OCI-LY1 (cell line): ENCODE results near the gene TCL1B.

ENCODE experiments used
- H2AFZ ChIP-seq: fragments of 200-600 bp; sonication (generic), shearing (Covaris generic); 2 replicates; pipeline ENCODE4 v1.6.0; 2014; ENCODE audit warnings: antibody characterized with exemption, mild to moderate bottlenecking, low read length
- H3F3A ChIP-seq: fragments of 200-600 bp; sonication (generic), shearing (Covaris generic); 2 replicates; pipeline ENCODE4 v1.6.0; 2014; ENCODE audit warnings: mild to moderate bottlenecking, antibody characterized with exemption, low read length, moderate library complexity; ENCODE audit not compliant: insufficient read depth
- H3K27ac ChIP-seq: fragments of 200-600 bp; sonication (generic); 2 replicates; pipeline ENCODE4 v1.5.1; 2014; ENCODE audit warnings: low read length, mixed run types, mild to moderate bottlenecking, low read depth; ENCODE audit not compliant: poor library complexity, severe bottlenecking
- H3K27me3 ChIP-seq: fragments of 200-600 bp; sonication (generic); 2 replicates; pipeline ENCODE4 v1.6.0; 2014; ENCODE audit warnings: antibody characterized with exemption, mild to moderate bottlenecking, low read length, moderate library complexity; ENCODE audit not compliant: insufficient read depth
- H3K36me3 ChIP-seq: fragments of 200-600 bp; sonication (generic); 2 replicates; pipeline ENCODE4 v1.6.1; 2014; ENCODE audit warnings: mild to moderate bottlenecking, antibody characterized with exemption, low read length, moderate library complexity, mixed read lengths; ENCODE audit not compliant: insufficient read depth
- H3K4me1 ChIP-seq: fragments of 200-600 bp; sonication (generic); 2 replicates; pipeline ENCODE4 v1.5.1; 2014; ENCODE audit warnings: mild to moderate bottlenecking, low read length, moderate library complexity; ENCODE audit not compliant: insufficient read depth, severe bottlenecking
- H3K4me2 ChIP-seq: fragments of 200-600 bp; sonication (generic), shearing (Covaris generic); 2 replicates; pipeline ENCODE4 v1.6.1; 2014; ENCODE audit warnings: low read length
- H3K4me3 ChIP-seq: fragments of 200-600 bp; sonication (generic); 2 replicates; pipeline ENCODE4 v1.5.1; 2014; ENCODE audit warnings: low read length, low read depth, mild to moderate bottlenecking, mixed read lengths; ENCODE audit not compliant: poor library complexity, severe bottlenecking
- H3K79me2 ChIP-seq: fragments of 200-600 bp; shearing (Covaris generic); 2 replicates; pipeline ENCODE4 v1.6.1; 2016; ENCODE audit warnings: mixed run types, low read length, mixed read lengths; ENCODE audit not compliant: insufficient read depth
- H3K9ac ChIP-seq: fragments of 200-600 bp; sonication (generic), shearing (Covaris generic); 2 replicates; pipeline ENCODE4 v1.6.1; 2014; ENCODE audit warnings: mild to moderate bottlenecking, low read length, mixed read lengths
- H3K9me2 ChIP-seq: fragments of 200-600 bp; sonication (generic), shearing (Covaris generic); 2 replicates; pipeline ENCODE4 v1.6.1; 2014; ENCODE audit warnings: low read depth, mild to moderate bottlenecking, low read length, mixed read lengths
- H3K9me3 ChIP-seq: fragments of 200-600 bp; shearing (Covaris generic); 2 replicates; pipeline ENCODE4 v1.6.1; 2014; ENCODE audit warnings: low read length, mixed read lengths
- H4K20me1 ChIP-seq: fragments of 200-600 bp; sonication (generic), shearing (Covaris generic); 2 replicates; pipeline ENCODE4 v1.6.0; 2016; ENCODE audit warnings: mild to moderate bottlenecking, low read length; ENCODE audit not compliant: insufficient read depth
- EZH2 ChIP-seq: fragments of 200-600 bp; sonication (generic), shearing (Covaris generic); IDR thresholded peaks from 2 replicates; pipeline ENCODE4 v1.8.0; 2017; ENCODE audit warnings: borderline replicate concordance, mixed run types, mild to moderate bottlenecking, antibody characterized with exemption, low read length, moderate library complexity, mixed read lengths
- TF ChIP-seq, protein P1 (sequence below): fragments of 200-600 bp; sonication (generic), shearing (Covaris generic); IDR thresholded peaks from 2 replicates; pipeline ENCODE4 v1.5.1; 2017; ENCODE audit warnings: mild to moderate bottlenecking, antibody characterized with exemption, low read length, moderate library complexity, mixed read lengths

TCL1B gene

DNA sequence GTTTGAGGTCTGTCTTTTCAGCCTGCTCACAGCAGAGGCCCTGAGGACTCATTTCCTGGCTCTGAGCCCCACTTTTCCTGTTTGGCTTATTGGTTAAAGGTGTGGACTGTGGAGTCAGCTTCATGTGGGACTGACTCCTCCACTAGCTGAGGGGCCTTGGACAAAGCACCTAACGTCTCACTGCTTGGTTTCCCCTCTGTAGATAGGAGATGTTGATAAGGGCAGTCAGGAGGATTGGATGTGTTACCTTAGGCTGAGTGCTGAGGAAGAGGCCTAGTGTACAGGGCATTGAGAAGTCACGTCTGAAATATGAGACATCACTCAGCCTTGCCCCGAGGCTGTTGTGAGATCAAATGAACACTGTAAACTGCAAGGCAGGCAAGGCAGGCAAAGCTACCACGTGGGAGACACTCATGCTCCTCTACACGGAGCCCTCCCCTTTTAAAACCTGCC lies 54.8 kb downstream of the TCL1B start:
- Histone ChIP-seq H3K36me3 (no peaks in the 10 kb centered on the region; the same call in 1 of the 2 replicates), H3K79me2 (no peaks in the 10 kb centered on the region), H3K4me1 (no peaks in the 10 kb centered on the region), H3K27ac (no peak overlapping the region), H4K20me1 (no peaks in the 10 kb centered on the region), H3K9me3 (peaks cover 6% of the 10 kb centered on the region), H2AFZ (no peak overlapping the region), H3K4me2 (no peak overlapping the region), H3K27me3 (peaks cover 6% of the 10 kb centered on the region), H3K9ac (no peak overlapping the region), H3K4me3 (no peak overlapping the region), H3K9me2 (no peaks in the 10 kb centered on the region), H3F3A (no peaks in the 10 kb centered on the region)
- TF ChIP-seq, protein P1, sequence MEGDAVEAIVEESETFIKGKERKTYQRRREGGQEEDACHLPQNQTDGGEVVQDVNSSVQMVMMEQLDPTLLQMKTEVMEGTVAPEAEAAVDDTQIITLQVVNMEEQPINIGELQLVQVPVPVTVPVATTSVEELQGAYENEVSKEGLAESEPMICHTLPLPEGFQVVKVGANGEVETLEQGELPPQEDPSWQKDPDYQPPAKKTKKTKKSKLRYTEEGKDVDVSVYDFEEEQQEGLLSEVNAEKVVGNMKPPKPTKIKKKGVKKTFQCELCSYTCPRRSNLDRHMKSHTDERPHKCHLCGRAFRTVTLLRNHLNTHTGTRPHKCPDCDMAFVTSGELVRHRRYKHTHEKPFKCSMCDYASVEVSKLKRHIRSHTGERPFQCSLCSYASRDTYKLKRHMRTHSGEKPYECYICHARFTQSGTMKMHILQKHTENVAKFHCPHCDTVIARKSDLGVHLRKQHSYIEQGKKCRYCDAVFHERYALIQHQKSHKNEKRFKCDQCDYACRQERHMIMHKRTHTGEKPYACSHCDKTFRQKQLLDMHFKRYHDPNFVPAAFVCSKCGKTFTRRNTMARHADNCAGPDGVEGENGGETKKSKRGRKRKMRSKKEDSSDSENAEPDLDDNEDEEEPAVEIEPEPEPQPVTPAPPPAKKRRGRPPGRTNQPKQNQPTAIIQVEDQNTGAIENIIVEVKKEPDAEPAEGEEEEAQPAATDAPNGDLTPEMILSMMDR, result no peak
- TF ChIP-seq EZH2, result no peak

GRCh38 chr14:95741781-95742180 lies 55.6 kb downstream of the TCL1B start:
- H3F3A ChIP-seq, result no peaks in the 10 kb centered on the region
- no peaks in the 10 kb centered on the region; the same call in 1 of the 2 replicates for H3K36me3 ChIP-seq
- no peaks in the 10 kb centered on the region for H3K9me2 ChIP-seq
- H3K9ac ChIP-seq, result no peak overlapping the region
- H3K79me2 ChIP-seq, result no peaks in the 10 kb centered on the region
- H2AFZ ChIP-seq, result no peak overlapping the region
- H3K4me1 ChIP-seq, result no peaks in the 10 kb centered on the region
- peaks cover 6% of the 10 kb centered on the region for H3K9me3 ChIP-seq
- H3K27me3 ChIP-seq, result peaks cover 6% of the 10 kb centered on the region
- H3K4me2 ChIP-seq, result no peak overlapping the region
- H3K4me3 ChIP-seq, result no peak overlapping the region
- no peak overlapping the region for H3K27ac ChIP-seq
- no peaks in the 10 kb centered on the region for H4K20me1 ChIP-seq
- TF ChIP-seq, protein P1, result no peak
- TF ChIP-seq EZH2, result no peak
